GM13977 (cell line): Measurements from ENCODE around the gene SRCIN1.

ENCODE experiments used
- DNase-seq: peaks from one replicate; pipeline ENCODE4 v3.0.0; 2012; ENCODE audit warnings: low spot score
- in situ Hi-C: fragments of 300-500 bp; cut with MboI; formaldehyde crosslinking; loops from one replicate; pipeline ENCODE4 v1.12.0; 2022; ENCODE audit warnings: low sequenced_read_pairs, low pct_unique_long_range_greater_than_20kb, mixed read lengths, inconsistent platforms; ENCODE audit not compliant: unreplicated experiment
- TF ChIP-seq, protein P1 (sequence below): IDR thresholded peaks from 2 replicates; pipeline ENCODE4 v1.5.1; 2012; ENCODE audit warnings: mild to moderate bottlenecking, control low read depth; ENCODE audit not compliant: insufficient read depth; ENCODE audit errors: extremely low read depth, missing control alignments

The SRCIN1 gene

DNA sequence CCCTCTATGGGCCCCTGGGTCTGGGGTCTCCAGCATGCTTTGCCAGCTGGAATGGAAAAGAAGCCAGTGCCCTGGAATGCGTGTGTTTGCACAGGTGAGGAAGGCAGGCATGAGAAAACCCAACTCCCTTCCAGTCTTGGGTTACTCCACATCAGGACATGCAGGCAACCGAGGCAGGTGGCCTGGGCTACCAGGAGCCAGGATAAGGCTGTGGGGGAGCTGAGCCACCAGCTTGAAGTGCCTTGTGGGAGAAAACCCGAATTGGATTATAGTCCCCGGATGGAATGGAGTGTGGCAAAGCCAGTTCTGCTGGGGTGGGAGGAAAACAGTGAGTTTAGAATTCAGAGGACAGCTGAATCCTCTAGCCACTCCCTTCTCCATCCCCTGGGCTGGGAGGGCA lies 7.2 kb downstream of the SRCIN1 start:
- peak; percentile 63 for DNase-seq
- TF ChIP-seq, protein P1, sequence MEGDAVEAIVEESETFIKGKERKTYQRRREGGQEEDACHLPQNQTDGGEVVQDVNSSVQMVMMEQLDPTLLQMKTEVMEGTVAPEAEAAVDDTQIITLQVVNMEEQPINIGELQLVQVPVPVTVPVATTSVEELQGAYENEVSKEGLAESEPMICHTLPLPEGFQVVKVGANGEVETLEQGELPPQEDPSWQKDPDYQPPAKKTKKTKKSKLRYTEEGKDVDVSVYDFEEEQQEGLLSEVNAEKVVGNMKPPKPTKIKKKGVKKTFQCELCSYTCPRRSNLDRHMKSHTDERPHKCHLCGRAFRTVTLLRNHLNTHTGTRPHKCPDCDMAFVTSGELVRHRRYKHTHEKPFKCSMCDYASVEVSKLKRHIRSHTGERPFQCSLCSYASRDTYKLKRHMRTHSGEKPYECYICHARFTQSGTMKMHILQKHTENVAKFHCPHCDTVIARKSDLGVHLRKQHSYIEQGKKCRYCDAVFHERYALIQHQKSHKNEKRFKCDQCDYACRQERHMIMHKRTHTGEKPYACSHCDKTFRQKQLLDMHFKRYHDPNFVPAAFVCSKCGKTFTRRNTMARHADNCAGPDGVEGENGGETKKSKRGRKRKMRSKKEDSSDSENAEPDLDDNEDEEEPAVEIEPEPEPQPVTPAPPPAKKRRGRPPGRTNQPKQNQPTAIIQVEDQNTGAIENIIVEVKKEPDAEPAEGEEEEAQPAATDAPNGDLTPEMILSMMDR, result no peak
- in situ Hi-C loops, result no loop called here

DNA sequence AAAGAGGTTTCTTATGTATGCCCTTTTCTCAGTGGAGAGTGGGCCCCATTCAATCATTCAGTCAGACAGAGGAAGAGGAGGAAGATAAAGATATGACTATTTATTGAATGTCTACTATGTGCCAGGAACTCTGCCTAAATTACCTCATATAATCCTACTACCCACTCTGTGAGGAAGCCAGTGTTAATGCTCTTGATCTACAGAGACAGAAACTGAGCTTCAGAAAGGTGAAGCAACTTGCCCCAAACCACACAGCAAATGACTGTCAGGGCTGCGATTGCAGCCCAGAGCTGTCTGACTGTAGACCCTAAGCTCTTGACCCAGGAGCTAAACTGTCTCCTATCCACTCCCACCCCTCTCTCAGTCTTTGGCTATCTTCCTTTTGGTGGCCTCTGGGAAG lies 8.4 kb downstream of the SRCIN1 start:
- TF ChIP-seq, protein P1, result no peak
- DNase-seq, result no peak
- in situ Hi-C loops, result no loop called here

DNA sequence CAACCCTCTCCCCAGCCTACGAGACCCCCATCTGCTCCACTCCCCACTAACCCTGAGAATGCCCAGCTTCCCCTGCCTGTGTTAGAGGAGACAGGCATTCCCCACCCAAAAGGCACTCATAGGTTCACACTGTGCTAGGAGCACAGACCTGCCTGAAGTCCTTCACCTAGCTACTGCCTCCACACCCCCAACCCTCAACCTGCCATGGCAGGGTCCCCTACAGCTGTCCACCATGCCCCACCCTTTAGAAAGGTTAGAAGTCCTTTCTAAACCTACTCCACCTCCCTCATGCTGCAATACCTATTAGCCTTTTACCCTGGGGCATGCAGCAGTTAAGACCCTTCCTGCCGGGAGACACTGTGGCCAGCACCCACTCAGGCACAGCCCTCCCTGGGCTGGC lies 9.1 kb downstream of the SRCIN1 start:
- in situ Hi-C loops, result no loop called here

DNA sequence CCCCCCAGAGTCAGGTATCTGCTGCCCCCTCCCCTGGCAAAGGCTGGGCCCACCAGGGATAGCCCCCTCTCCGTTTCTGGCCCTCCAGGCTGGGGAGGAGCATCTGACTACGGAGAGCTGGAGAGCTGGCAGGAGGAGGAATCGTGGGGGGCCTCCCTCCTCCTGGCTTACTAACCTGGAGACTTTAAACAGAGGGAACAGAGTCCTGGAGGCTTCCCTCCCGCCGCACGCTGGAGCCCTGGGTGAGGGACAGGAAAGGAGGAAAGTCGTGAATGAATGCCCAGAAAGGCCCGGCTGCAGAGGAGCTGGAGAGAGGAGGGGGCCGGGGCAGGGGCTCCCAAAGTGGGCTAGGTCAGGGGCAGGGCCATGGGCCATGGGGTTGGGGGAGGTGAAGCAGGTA lies 9.9 kb downstream of the SRCIN1 start:
- TF ChIP-seq, protein P1, result no peak
- in situ Hi-C loops, result no loop called here
- DNase-seq, result no peak

More for the DNA sequence above, 9.1 kb downstream of the SRCIN1 start:
- TF ChIP-seq, protein P1, result no peak
- DNase-seq, result no peak

DNA sequence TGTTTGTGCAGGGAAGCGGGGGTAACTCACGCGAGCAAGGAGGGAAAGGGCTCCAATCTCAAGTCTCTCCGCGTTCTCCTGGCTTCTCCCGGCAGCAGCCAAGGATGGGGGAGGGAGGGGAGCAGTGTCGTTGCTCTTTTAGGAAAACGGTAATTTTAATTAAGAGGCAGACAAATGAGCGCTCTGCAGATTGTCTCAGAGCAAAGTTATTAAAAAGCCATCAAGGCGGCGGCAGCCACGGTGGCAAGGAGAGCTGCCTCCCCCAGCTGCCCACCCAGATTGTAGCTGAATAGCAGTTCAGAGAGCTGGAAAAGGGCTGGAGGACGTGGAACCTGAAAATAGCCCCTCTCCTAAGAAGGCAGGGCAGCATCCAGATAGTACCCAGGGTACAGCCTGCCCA lies 11.6 kb downstream of the SRCIN1 start:
- TF ChIP-seq, protein P1, result no peak

DNA sequence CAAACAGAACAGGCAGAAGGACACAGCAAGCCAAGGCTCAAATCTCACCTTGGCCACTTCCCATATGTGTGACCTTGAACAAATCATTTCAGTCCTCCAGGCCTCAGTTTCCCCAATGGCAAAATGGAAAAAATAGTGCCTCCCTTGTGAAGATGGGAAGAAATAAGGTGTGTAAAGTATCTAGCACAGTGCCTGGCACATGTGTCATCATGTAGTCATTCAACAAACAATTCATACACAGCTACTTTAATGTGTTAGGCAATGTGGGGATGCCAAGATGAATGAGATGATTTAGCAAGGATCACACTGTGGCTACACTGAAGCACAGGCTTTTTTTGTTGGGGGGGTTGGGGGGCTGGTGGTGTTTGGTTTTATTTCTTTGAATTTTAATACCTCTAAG lies 13.3 kb downstream of the SRCIN1 start:
- no peak for DNase-seq
- in situ Hi-C loops, result no loop called here
- TF ChIP-seq, protein P1, result no peak

More for the DNA sequence above, 11.6 kb downstream of the SRCIN1 start:
- DNase-seq, result no peak
- in situ Hi-C loops, result no loop called here

DNA sequence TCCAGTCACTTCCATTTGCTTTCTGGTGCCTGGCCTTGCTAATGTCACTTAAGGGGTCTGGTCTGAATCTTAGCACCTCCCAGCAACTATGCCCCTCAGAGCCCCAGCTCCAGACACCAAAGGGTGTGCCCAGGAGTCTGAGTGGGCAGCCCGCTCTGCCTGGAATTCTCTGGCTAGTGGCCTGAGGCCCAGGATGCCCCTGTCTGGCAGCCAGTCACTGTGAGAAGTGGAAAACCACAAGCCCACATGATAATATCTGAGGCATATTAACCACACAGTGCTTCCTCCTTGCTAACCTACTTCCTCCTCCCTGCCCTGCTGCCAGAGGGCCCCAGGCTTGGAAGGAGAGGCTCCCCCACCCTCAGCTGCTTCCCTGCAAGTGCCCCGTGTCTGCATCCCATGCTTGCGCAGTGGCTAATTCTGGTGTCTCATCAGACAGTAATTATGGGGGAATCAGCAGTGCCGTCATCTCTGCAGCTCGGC lies 14.0 kb downstream of the SRCIN1 start:
- no peak for DNase-seq
- TF ChIP-seq, protein P1, result no peak
- in situ Hi-C loops, result no loop called here
